Brain pericyte (primary cell): ENCODE measurements around the gene HDX.
"Not testable (repeated sequence)": the region's sequence is repeated elsewhere in the genome, so short reads cannot be mapped to it uniquely, and the experiment has no call there.

Experiments
- DNase-seq: peaks from one replicate; pipeline ENCODE4 v3.0.0-alpha.2; 2012; ENCODE audit warnings: low read depth, low spot score

Gene HDX

DNA sequence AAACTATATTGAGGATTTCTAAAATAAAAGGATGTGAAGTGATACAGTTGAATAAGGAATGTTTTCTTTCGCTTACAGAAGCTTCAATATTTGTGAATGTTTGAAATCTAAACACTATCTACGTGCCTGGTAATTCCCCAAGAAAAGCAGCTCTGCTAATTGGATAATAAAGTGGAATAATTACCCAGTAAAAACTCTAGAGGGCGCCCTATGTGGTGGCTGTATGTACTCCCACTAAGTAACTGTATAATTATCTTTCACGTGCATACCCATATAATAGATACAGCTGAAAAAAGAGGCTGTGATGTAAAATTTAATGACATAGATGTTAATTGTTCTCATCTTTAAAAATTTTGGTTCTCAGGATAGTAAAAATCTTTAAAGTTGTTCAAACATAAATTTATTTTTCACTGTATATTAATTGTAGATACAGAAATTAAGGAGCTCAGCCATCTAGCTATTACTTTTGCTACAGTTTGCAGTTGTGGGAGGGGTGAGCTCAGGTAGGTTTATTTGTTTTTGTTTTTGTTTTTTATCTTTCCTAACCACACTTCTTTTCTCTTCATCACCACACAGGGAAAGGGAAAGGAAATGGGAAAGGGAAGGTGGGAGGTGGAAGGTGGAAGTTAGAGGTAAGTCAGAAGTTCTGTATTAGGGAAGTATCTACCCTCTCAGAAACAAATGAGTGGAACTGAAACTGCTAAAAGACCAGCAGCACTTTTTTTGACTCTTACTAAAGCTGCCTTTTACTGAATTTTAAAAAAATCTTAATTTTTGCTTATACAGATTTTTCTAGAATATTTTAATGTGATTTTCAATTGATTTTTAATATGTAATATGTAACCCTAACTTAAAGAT is 162.5 kb downstream of the HDX start:
- DNase-seq = no peak

GRCh38 chrX:84336646-84337045 is 165.6 kb downstream of the HDX start:
- DNase-seq = no peak

DNA sequence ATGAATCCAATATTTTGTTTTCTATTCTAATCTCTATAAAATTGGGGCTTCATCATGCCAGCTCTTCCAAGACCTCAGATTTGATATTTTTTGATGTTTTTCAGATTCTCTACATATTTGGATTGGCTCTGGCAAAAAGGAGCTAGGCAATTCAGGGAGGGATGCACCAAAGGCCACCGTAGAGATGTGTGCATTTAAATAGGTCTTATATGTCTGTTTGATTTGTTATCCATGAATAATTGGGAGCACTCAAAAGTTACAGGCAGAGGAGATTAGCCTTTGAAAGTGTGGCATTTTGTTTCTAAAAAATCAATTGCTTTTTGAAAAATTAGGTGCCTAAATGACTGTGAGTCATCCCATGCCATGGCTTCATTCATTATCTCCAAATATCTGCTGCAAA is 167.1 kb downstream of the HDX start:
- no peak for DNase-seq

GRCh38 chrX:84322083-84322827 is 180.0 kb downstream of the HDX start:
- DNase-seq = no peak

DNA sequence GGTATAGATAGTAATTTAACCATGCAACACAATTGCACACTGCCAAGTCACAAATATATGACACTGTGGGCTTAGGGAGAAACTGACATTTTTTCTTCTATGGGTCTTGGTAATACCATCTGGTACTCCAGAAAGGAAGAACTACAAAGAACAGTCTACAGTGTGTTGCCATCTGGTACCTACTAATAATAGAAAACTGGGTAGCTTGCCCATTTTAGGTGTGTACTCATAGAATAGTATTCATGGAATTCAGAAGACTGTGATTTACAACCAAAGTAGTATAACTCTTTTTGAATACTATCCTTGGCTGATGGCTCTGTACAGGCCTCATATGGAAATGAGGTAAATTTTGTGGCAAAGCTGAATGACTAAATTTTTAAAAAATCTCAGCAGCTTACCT is 181.6 kb downstream of the HDX start:
- DNase-seq = no peak

DNA sequence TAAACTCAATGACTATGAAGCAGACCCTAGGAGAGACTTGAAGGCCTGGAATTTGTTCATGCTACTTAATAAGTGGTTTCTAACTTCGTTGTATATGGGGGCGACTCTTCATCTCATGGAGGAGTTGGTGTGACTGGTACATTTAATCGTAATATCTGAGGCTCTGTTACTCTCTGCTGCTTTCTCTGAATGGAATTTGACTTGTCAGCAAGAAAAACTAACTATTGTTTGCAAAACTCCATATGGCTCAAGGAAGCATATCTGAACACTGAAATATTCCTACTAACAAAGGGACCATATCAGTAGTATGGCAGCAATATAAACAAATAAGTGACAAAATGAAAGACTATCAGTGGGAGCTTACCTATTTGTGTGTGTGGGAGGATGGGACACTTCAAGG is 182.2 kb downstream of the HDX start:
- DNase-seq = no peak

- no peak for DNase-seq
Observed at GRCh38 chrX:84318661-84319060, 183.6 kb downstream of the HDX start.

GRCh38 chrX:84315946-84316345 is 186.3 kb downstream of the HDX start:
- not testable (repeated sequence) for DNase-seq
